Spleen (tissue), 11 donors: ENCODE results near the gene JARID2. TPM values are rescaled to one million over a fixed set of nuclear protein-coding genes. Genes with fewer than 3 reads are reported as not detected.
A peak's percentile ranks its signal among the peaks of the same experiment; 100 is the strongest.

Experiments used
- DNase-seq: peaks from one replicate; pipeline ENCODE4 v3.0.0-alpha.2; 2020
- H3K27ac ChIP-seq, 8 donors: fragments of 200-600 bp; sonication (generic) in 7 of 8; 1 replicate in 4 of 8; 2 replicates in 4 of 8; pipeline versions ENCODE4 v1.5.0 to v1.8.0; 2016 to 2021; ENCODE audit warnings: inconsistent platforms in 4 of 8, mild to moderate bottlenecking in 4 of 8, moderate library complexity in 1 of 8
- H3K27me3 ChIP-seq, 7 donors: fragments of 200-600 bp; sonication (generic) in 6 of 7; replicated peaks in 1 of 7; 1 replicate in 4 of 7; 2 replicates in 3 of 7; pipeline versions ENCODE4 v1.5.0 to v1.8.0; 2016 to 2021; ENCODE audit warnings: inconsistent platforms in 3 of 7, mild to moderate bottlenecking in 1 of 7
- H3K36me3 ChIP-seq, 6 donors: fragments of 200-600 bp; sonication (generic) in 5 of 6; 1 replicate in 4 of 6; 2 replicates in 2 of 6; pipeline versions ENCODE4 v1.5.0 to v1.8.0; 2016 to 2021; ENCODE audit warnings: inconsistent platforms in 2 of 6
- H3K4me1 ChIP-seq, 6 donors: fragments of 200-600 bp; sonication (generic) in 5 of 6; 1 replicate in 3 of 6; 2 replicates in 3 of 6; pipeline versions ENCODE4 v1.5.0 to v1.8.0; 2016 to 2021; ENCODE audit warnings: inconsistent platforms in 3 of 6
- H3K4me3 ChIP-seq, 8 donors: fragments of 200-600 bp; sonication (generic) in 7 of 8; 1 replicate in 4 of 8; 2 replicates in 4 of 8; pipeline versions ENCODE4 v1.5.0 to v1.8.0; 2016 to 2021; ENCODE audit warnings: inconsistent platforms in 4 of 8, mild to moderate bottlenecking in 4 of 8, moderate library complexity in 2 of 8
- H3K9me3 ChIP-seq, 8 donors: fragments of 200-600 bp; sonication (generic) in 7 of 8; 1 replicate in 4 of 8; 2 replicates in 4 of 8; pipeline versions ENCODE4 v1.5.0 to v1.8.0; 2016 to 2021; ENCODE audit warnings: inconsistent platforms in 4 of 8
- CTCF ChIP-seq, 11 experiments: fragments of 200-600 bp in 7 of 11; fragments of 450-650 bp in 4 of 11; sonication (generic) in 4 of 11; IDR thresholded peaks in 8 of 11; conservative IDR thresholded peaks in 3 of 11; 1 replicate in 7 of 11; 2 replicates in 4 of 11; pipeline versions ENCODE4 v1.4.0 to v1.8.0; 2016 to 2021; ENCODE audit warnings: antibody characterized with exemption in 11 of 11, inconsistent platforms in 4 of 11, mild to moderate bottlenecking in 1 of 11
- POLR2A ChIP-seq, 3 donors: fragments of 450-650 bp; IDR thresholded peaks; one replicate each; pipeline ENCODE4 v1.5.1; 2017; ENCODE audit warnings: antibody characterized with exemption in 3 of 3, mild to moderate bottlenecking in 1 of 3
- POLR2AphosphoS5 ChIP-seq, 3 donors: sonication (generic); formaldehyde crosslinking; IDR thresholded peaks; one replicate each; pipeline ENCODE4 v1.5.1; 2017; ENCODE audit warnings: antibody characterized with exemption in 3 of 3
- WGBS, 5 donors: extraction: QIAGEN DNeasy Blood & Tissue Kit in 3 of 5; methylation state at CpG; one replicate each; pipeline versions ENCODE4 v1.1.5 to v1.1.7; 2013 to 2018; 5-methylcytosine and 5-hydroxymethylcytosine counted together
- intact Hi-C: fragments of 100-400 bp; cut with DNase I; formaldehyde crosslinking; loops from one replicate; pipeline ENCODE4 v1.15.0; 2023; ENCODE audit warnings: low total_unique reads
- polyA plus RNA-seq, 3 donors: library from polyadenylated mRNA; stranded (reverse); fragments of 200-250 nt; gene quantifications; one replicate each; pipeline ENCODE4 v1.2.1, GENCODE V29; 2013
- total RNA-seq, 7 donors: library from RNA; depleted of rRNA in 3 of 7; stranded (reverse); fragments of >200 nt in 3 of 7; fragmentation: NEBNext Ultra II Directional in 4 of 7; extraction: Animal tissue kit (Norgen Biotek cat#: 25700) in 4 of 7; gene quantifications; one replicate each; pipeline versions ENCODE4 v1.1.0 to v1.2.1, GENCODE V29; 2016 to 2021
- donor health status: healthy with polysubstance abuse.
- donor health status: DM: no; HTN: no; CAD: no; lungs with moderate emphysema.
- donor health status: DM: no; HTN: no; CAD: no.
- donor health status: Bipolar disorder and iron deficiency.
- donor health status: healthy.
- donor health status: DM: no; HTN: no; CAD: no.
- donor health status: DM: yes; HTN: yes; CAD: no.

JARID2 gene
- total and polyA plus RNA-seq, 10 donors = 4.4 to 27.1 (median 20.6) TPM

- Histone ChIP-seq H3K4me1 (peaks cover 3 to 17% (median 12%) of the 10 kb centered on the region in 6 donors), H3K36me3 (peaks cover 2 to 100% (median 87%) of the 10 kb centered on the region in 6 donors), H3K27ac (no peak overlapping the region), H3K27me3 (no peaks in the 10 kb centered on the region), H3K4me3 (no peak overlapping the region), H3K9me3 (no peaks in the 10 kb centered on the region)
- intact Hi-C loops = no loop called here
- TF ChIP-seq POLR2A (IDR thresholded peaks at IDR 0.05) (no peak), POLR2AphosphoS5 (IDR thresholded peaks at IDR 0.05) (peak in 1 of 3 donors; percentile 56)
- 96 to 100% (median 97%) methylated on average over 2 to 9 of the region's 9 CpGs for WGBS, 5 donors
- peak; percentile 51 for DNase-seq
Measured at GRCh38 chr6:15518057-15518456, 272.2 kb downstream of the JARID2 start.

GRCh38 chr6:15518878-15519277 is 273.0 kb downstream of the JARID2 start:
- DNase-seq = peak; percentile 71
- no peak for TF ChIP-seq POLR2A (IDR thresholded peaks at IDR 0.05)
- peak in 1 of 3 donors; percentile 68 for TF ChIP-seq POLR2AphosphoS5 (IDR thresholded peaks at IDR 0.05)
- Histone ChIP-seq H3K27ac (no peak overlapping the region), H3K9me3 (no peaks in the 10 kb centered on the region), H3K27me3 (no peaks in the 10 kb centered on the region), H3K4me3 (no peak overlapping the region), H3K36me3 (peaks cover 2 to 100% (median 86%) of the 10 kb centered on the region in 6 donors), H3K4me1 (peaks cover 3 to 18% (median 12%) of the 10 kb centered on the region in 6 donors)
- 96 to 100% (median 97%) methylated on average over 10 of the region's 10 CpGs for WGBS, 5 donors
- intact Hi-C loops = no loop called here

- H3K36me3 ChIP-seq = peaks cover 2 to 100% (median 86%) of the 10 kb centered on the region in 6 donors
- no peak overlapping the region for H3K4me3 ChIP-seq
- H3K9me3 ChIP-seq = no peaks in the 10 kb centered on the region
- intact Hi-C loops = no loop called here
- no peak for TF ChIP-seq POLR2A (IDR thresholded peaks at IDR 0.05)
- no peaks in the 10 kb centered on the region for H3K27me3 ChIP-seq
- WGBS, 5 donors = 84 to 96% (median 93%) methylated on average over 6 of the region's 6 CpGs
- H3K4me1 ChIP-seq = peaks cover 3 to 18% (median 12%) of the 10 kb centered on the region in 6 donors
- H3K27ac ChIP-seq = peak overlapping the region in 1 of 8 donors; percentile 17
- DNase-seq = peak; percentile 64
Measured at GRCh38 chr6:15519681-15520080, 273.8 kb downstream of the JARID2 start.

- no peak overlapping the region for H3K4me3 ChIP-seq
- H3K27ac ChIP-seq = no peak overlapping the region
- no peaks in the 10 kb centered on the region for H3K27me3 ChIP-seq
- TF ChIP-seq POLR2A (IDR thresholded peaks at IDR 0.05) = no peak
- TF ChIP-seq POLR2AphosphoS5 (IDR thresholded peaks at IDR 0.05) = peak in 1 of 3 donors; percentile 12
- no peak for TF ChIP-seq CTCF (IDR thresholded peaks at IDR 0.05 in 8 of 11, conservative IDR thresholded peaks at IDR 0.05 in 3 of 11)
- no peaks in the 10 kb centered on the region for H3K9me3 ChIP-seq
- DNase-seq = peak; percentile 44
- H3K36me3 ChIP-seq = peaks cover 2 to 99% (median 86%) of the 10 kb centered on the region in 6 donors
- 94 to 98% (median 95%) methylated on average over 20 of the region's 20 CpGs for WGBS, 5 donors
- H3K4me1 ChIP-seq = peaks cover 3 to 18% (median 12%) of the 10 kb centered on the region in 6 donors
- intact Hi-C loops = no loop called here
Measured at GRCh38 chr6:15520626-15521203, 274.8 kb downstream of the JARID2 start.

GRCh38 chr6:15521582-15521981 is 275.7 kb downstream of the JARID2 start:
- Histone ChIP-seq H3K9me3 (no peaks in the 10 kb centered on the region), H3K4me3 (no peak overlapping the region), H3K27ac (peak overlapping the region in 6 of 8 donors; percentile 8 to 59 (median 37)), H3K4me1 (peaks cover 3 to 18% (median 12%) of the 10 kb centered on the region in 6 donors), H3K36me3 (peaks cover 2 to 99% (median 83%) of the 10 kb centered on the region in 6 donors), H3K27me3 (no peaks in the 10 kb centered on the region)
- 63 to 87% (median 74%) methylated on average over 6 of the region's 6 CpGs for WGBS, 5 donors
- DNase-seq = no peak
- intact Hi-C loops = no loop called here
- TF ChIP-seq CTCF (IDR thresholded peaks at IDR 0.05 in 8 of 11, conservative IDR thresholded peaks at IDR 0.05 in 3 of 11) = no peak
- TF ChIP-seq POLR2AphosphoS5 (IDR thresholded peaks at IDR 0.05) = no peak
- TF ChIP-seq POLR2A (IDR thresholded peaks at IDR 0.05) = no peak
